ENCODE measurements around the gene CPNE4. TPM values are rescaled to one million over a fixed set of nuclear protein-coding genes. Genes with fewer than 3 reads are reported as not detected.

CPNE4 gene
- total RNA-seq, 2 experiments from 2014 or later, result not detected

GRCh38 chr3:131701153-131701770 is 333.6 kb downstream of the CPNE4 start:
- CTCF ChIA-PET, result no interaction called here
- Mint-ChIP-seq H3K9me3 (no peaks in the 10 kb centered on the region), H3K4me3 (no peak overlapping the region), H3K4me1 (ENCODE audit: low read depth) (no peaks in the 10 kb centered on the region), H3K27me3 (peaks cover 2% of the 10 kb centered on the region), H3K36me3 (ENCODE audit: low read depth) (no peaks in the 10 kb centered on the region), H3K27ac (no peak overlapping the region)
- no peak for DNase-seq
- intact Hi-C loops (cut with micrococcal nuclease), result no loop called here
- POLR2A ChIA-PET, result no interaction called here
- ATAC-seq, result no peak
- TF ChIP-seq, protein P1, sequence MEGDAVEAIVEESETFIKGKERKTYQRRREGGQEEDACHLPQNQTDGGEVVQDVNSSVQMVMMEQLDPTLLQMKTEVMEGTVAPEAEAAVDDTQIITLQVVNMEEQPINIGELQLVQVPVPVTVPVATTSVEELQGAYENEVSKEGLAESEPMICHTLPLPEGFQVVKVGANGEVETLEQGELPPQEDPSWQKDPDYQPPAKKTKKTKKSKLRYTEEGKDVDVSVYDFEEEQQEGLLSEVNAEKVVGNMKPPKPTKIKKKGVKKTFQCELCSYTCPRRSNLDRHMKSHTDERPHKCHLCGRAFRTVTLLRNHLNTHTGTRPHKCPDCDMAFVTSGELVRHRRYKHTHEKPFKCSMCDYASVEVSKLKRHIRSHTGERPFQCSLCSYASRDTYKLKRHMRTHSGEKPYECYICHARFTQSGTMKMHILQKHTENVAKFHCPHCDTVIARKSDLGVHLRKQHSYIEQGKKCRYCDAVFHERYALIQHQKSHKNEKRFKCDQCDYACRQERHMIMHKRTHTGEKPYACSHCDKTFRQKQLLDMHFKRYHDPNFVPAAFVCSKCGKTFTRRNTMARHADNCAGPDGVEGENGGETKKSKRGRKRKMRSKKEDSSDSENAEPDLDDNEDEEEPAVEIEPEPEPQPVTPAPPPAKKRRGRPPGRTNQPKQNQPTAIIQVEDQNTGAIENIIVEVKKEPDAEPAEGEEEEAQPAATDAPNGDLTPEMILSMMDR (IDR thresholded peaks at IDR 0.05), result no peak

DNA sequence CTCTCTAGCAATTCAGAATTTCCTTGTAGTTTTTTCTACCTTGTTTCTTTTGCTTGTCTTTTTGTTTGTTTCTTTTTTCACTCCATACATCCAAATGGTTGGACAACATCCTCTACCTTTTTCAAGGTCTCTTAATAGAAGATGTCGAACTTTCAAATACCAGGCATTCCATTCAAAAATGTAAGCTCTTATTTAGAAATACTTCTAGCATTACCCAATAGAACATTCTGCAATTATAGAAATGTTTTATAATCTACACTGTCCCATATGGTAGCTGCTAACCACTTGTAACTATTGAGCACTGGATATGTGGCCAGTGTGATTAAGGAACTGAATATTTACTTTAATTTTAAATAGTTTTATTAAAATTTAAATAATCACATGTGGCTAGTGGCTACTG is 335.8 kb downstream of the CPNE4 start:
- ATAC-seq, result no peak
- intact Hi-C loops (cut with micrococcal nuclease), result no loop called here
- Mint-ChIP-seq H3K36me3 (ENCODE audit: low read depth) (no peaks in the 10 kb centered on the region), H3K4me3 (no peak overlapping the region), H3K9me3 (no peaks in the 10 kb centered on the region), H3K27ac (no peak overlapping the region), H3K27me3 (peaks cover 8% of the 10 kb centered on the region), H3K4me1 (ENCODE audit: low read depth) (no peaks in the 10 kb centered on the region)
- TF ChIP-seq, protein P1 (IDR thresholded peaks at IDR 0.05), result no peak
- CTCF ChIA-PET, result no interaction called here
- DNase-seq, result no peak
- POLR2A ChIA-PET, result no interaction called here

DNA sequence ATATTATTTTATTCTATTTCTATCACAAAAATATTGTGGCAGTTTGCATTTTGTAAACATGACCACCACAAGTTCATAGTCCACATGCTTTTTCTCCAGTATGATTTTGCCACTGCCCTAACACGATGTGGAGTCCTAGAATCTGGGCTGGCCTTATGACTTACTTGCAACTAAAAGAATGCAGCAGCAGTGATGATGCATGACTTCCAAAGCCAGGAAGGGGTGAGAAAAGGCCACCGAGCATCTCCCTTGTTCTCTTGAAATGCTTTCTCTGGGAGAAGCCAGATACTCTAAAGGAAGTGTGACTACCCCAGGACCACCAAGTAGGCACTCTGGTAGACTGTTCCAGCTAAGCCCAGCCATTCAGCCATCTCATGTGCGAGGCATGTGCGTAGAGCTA is 340.4 kb downstream of the CPNE4 start:
- TF ChIP-seq, protein P1 (IDR thresholded peaks at IDR 0.05), result no peak
- no peak for ATAC-seq
- no peak for DNase-seq
- intact Hi-C loops (cut with micrococcal nuclease), result no loop called here
- H3K4me1 Mint-ChIP-seq (ENCODE audit: low read depth), result no peaks in the 10 kb centered on the region
- no peak overlapping the region for H3K27ac Mint-ChIP-seq
- no peaks in the 10 kb centered on the region for H3K36me3 Mint-ChIP-seq (ENCODE audit: low read depth)
- POLR2A ChIA-PET, result no interaction called here
- H3K4me3 Mint-ChIP-seq, result no peak overlapping the region
- H3K9me3 Mint-ChIP-seq, result no peaks in the 10 kb centered on the region
- H3K27me3 Mint-ChIP-seq, result peaks cover 10% of the 10 kb centered on the region
- CTCF ChIA-PET, result no interaction called here

GRCh38 chr3:131692356-131692755 is 342.5 kb downstream of the CPNE4 start:
- Mint-ChIP-seq H3K36me3 (ENCODE audit: low read depth) (no peaks in the 10 kb centered on the region), H3K9me3 (no peaks in the 10 kb centered on the region), H3K4me1 (ENCODE audit: low read depth) (no peaks in the 10 kb centered on the region), H3K27me3 (peaks cover 17% of the 10 kb centered on the region), H3K4me3 (no peak overlapping the region), H3K27ac (no peak overlapping the region)
- no peak for ATAC-seq
- TF ChIP-seq, protein P1 (IDR thresholded peaks at IDR 0.05), result no peak
- intact Hi-C loops (cut with micrococcal nuclease), result no loop called here
- no peak for DNase-seq
- ChIA-PET POLR2A (no interaction called here), CTCF (no interaction called here)

- intact Hi-C loops (cut with micrococcal nuclease), result no loop called here
- TF ChIP-seq, protein P1 (IDR thresholded peaks at IDR 0.05), result no peak
- ATAC-seq, result no peak
- no peak overlapping the region for H3K4me3 Mint-ChIP-seq
- peaks cover 23% of the 10 kb centered on the region for H3K27me3 Mint-ChIP-seq
- no peaks in the 10 kb centered on the region for H3K36me3 Mint-ChIP-seq (ENCODE audit: low read depth)
- ChIA-PET CTCF (no interaction called here), POLR2A (no interaction called here)
- H3K27ac Mint-ChIP-seq, result no peak overlapping the region
- H3K4me1 Mint-ChIP-seq (ENCODE audit: low read depth), result no peaks in the 10 kb centered on the region
- no peaks in the 10 kb centered on the region for H3K9me3 Mint-ChIP-seq
- no peak for DNase-seq
Measured at GRCh38 chr3:131690800-131691199, 344.0 kb downstream of the CPNE4 start.

All from activated CD8-positive, alpha-beta T cell treated with anti-CD3 and anti-CD28 coated beads for 36 hours (primary cell).